ENCODE data around the gene RBM4B.
A peak's percentile ranks its signal among the peaks of the same experiment; 100 is the strongest.

The RBM4B gene

DNA sequence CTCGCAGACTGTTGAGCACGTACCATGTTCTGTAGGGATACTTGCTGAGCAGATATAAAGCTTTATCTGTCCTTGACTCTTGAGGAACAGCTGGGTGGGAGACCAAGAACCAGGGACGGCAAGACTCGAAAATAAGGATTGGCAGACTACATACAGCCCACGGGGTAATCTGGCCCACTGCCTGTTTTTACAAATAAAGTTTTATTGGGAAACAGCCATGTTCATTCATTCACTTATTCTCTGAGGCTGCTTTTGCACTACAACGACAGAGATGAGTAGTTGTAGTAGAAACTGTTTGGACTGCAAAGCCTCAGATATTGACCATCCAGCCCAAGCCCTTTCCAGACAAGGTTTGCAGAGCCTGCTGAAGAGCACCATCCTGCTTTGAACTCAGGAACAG lies 20.3 kb upstream of the RBM4B start:
- no peaks in the 10 kb centered on the region for H3K4me1 Mint-ChIP-seq
- no peak overlapping the region for H3K27ac Mint-ChIP-seq
- no peak for DNase-seq
- no peaks in the 10 kb centered on the region for H3K9me3 Mint-ChIP-seq
- TF ChIP-seq, protein P1, sequence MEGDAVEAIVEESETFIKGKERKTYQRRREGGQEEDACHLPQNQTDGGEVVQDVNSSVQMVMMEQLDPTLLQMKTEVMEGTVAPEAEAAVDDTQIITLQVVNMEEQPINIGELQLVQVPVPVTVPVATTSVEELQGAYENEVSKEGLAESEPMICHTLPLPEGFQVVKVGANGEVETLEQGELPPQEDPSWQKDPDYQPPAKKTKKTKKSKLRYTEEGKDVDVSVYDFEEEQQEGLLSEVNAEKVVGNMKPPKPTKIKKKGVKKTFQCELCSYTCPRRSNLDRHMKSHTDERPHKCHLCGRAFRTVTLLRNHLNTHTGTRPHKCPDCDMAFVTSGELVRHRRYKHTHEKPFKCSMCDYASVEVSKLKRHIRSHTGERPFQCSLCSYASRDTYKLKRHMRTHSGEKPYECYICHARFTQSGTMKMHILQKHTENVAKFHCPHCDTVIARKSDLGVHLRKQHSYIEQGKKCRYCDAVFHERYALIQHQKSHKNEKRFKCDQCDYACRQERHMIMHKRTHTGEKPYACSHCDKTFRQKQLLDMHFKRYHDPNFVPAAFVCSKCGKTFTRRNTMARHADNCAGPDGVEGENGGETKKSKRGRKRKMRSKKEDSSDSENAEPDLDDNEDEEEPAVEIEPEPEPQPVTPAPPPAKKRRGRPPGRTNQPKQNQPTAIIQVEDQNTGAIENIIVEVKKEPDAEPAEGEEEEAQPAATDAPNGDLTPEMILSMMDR (IDR thresholded peaks at IDR 0.05), result no peak
- no peaks in the 10 kb centered on the region for H3K27me3 Mint-ChIP-seq (ENCODE audit: low read depth, poor library complexity)
- H3K4me3 Mint-ChIP-seq, result no peak overlapping the region
- peaks cover 65% of the 10 kb centered on the region for H3K36me3 Mint-ChIP-seq (ENCODE audit: low read depth)

GRCh38 chr11:66696146-66696545 lies 18.5 kb upstream of the RBM4B start:
- no peaks in the 10 kb centered on the region for H3K27me3 Mint-ChIP-seq (ENCODE audit: low read depth, poor library complexity)
- TF ChIP-seq, protein P1 (IDR thresholded peaks at IDR 0.05), result no peak
- H3K4me1 Mint-ChIP-seq, result no peaks in the 10 kb centered on the region
- no peaks in the 10 kb centered on the region for H3K9me3 Mint-ChIP-seq
- peaks cover 64% of the 10 kb centered on the region for H3K36me3 Mint-ChIP-seq (ENCODE audit: low read depth)
- no peak overlapping the region for H3K4me3 Mint-ChIP-seq
- peak overlapping the region; percentile 29 for H3K27ac Mint-ChIP-seq
- DNase-seq, result no peak

DNA sequence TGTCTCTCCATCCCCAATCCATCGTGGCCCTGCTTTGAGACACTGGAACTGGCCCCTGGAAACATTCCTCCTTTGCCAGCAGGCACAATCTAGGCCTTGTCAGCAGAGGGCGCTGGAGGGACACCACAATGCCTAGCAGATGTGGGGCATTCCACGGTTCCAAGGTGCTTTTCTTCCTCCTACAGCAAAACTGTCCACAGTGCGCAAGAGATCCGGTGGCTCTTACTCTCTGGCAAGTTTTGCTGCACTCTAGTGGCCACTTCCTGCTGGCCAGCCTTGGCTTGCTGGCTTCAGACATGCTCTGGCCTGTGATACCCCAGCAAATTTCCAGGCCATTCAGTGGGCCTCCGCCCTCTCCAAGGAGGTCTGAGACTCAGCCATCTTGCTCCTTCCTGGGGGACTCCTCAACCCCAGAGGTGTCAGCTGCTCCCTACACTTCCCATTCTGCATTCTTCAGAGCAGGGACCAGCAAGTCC lies 17.1 kb upstream of the RBM4B start:
- H3K36me3 Mint-ChIP-seq (ENCODE audit: low read depth), result peaks cover 55% of the 10 kb centered on the region

DNA sequence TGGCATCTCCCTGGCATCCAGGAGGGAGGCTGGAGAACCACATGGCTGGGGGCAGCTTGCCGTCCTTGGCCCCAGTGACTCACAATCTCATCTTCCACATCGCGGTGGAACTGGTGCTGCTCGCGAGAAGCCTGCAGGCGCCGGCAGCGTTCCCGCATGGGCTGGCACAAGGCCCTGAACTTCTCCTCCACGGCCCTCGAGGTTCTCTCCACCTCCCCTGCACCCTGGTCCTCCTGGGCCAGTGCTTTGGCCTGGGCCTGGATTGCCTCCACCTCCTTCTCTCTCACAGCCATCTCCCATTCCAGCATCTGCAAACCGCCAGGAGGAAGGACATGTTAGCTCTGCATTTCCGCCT lies 16.3 kb upstream of the RBM4B start:
- peaks cover 48% of the 10 kb centered on the region for H3K36me3 Mint-ChIP-seq (ENCODE audit: low read depth)
- H3K9me3 Mint-ChIP-seq, result no peaks in the 10 kb centered on the region
- no peak overlapping the region for H3K27ac Mint-ChIP-seq
- H3K4me1 Mint-ChIP-seq, result no peaks in the 10 kb centered on the region
- TF ChIP-seq, protein P1 (IDR thresholded peaks at IDR 0.05), result no peak
- no peak overlapping the region for H3K4me3 Mint-ChIP-seq
- DNase-seq, result no peak
- H3K27me3 Mint-ChIP-seq (ENCODE audit: low read depth, poor library complexity), result no peaks in the 10 kb centered on the region

More for the DNA sequence above, 17.1 kb upstream of the RBM4B start:
- Mint-ChIP-seq H3K27me3 (ENCODE audit: low read depth, poor library complexity) (no peaks in the 10 kb centered on the region), H3K9me3 (no peaks in the 10 kb centered on the region), H3K27ac (peak overlapping the region; percentile 38), H3K4me3 (no peak overlapping the region), H3K4me1 (no peaks in the 10 kb centered on the region)
- TF ChIP-seq, protein P1 (IDR thresholded peaks at IDR 0.05), result peak; percentile 98
- DNase-seq, result peak; percentile 92

GRCh38 chr11:66693356-66694055 lies 15.8 kb upstream of the RBM4B start:
- no peak overlapping the region for H3K4me3 Mint-ChIP-seq

More at GRCh38 chr11:66693356-66694055, 15.8 kb upstream of the RBM4B start:
- TF ChIP-seq, protein P1 (IDR thresholded peaks at IDR 0.05), result no peak
- no peaks in the 10 kb centered on the region for H3K27me3 Mint-ChIP-seq (ENCODE audit: low read depth, poor library complexity)
- DNase-seq, result no peak
- no peak overlapping the region for H3K27ac Mint-ChIP-seq
- H3K9me3 Mint-ChIP-seq, result no peaks in the 10 kb centered on the region
- no peaks in the 10 kb centered on the region for H3K4me1 Mint-ChIP-seq
- peaks cover 43% of the 10 kb centered on the region for H3K36me3 Mint-ChIP-seq (ENCODE audit: low read depth)

All from nephron progenitor cell (in vitro differentiated cells).